OCI-LY1 (cell line): ENCODE data around the gene LYRM2.

ENCODE experiments used
- H2AFZ ChIP-seq: fragments of 200-600 bp; sonication (generic), shearing (Covaris generic); 2 replicates; pipeline ENCODE4 v1.6.0; 2014; ENCODE audit warnings: antibody characterized with exemption, mild to moderate bottlenecking, low read length
- H3F3A ChIP-seq: fragments of 200-600 bp; sonication (generic), shearing (Covaris generic); 2 replicates; pipeline ENCODE4 v1.6.0; 2014; ENCODE audit warnings: mild to moderate bottlenecking, antibody characterized with exemption, low read length, moderate library complexity; ENCODE audit not compliant: insufficient read depth
- H3K27ac ChIP-seq: fragments of 200-600 bp; sonication (generic); 2 replicates; pipeline ENCODE4 v1.5.1; 2014; ENCODE audit warnings: low read length, mixed run types, mild to moderate bottlenecking, low read depth; ENCODE audit not compliant: poor library complexity, severe bottlenecking
- H3K27me3 ChIP-seq: fragments of 200-600 bp; sonication (generic); 2 replicates; pipeline ENCODE4 v1.6.0; 2014; ENCODE audit warnings: antibody characterized with exemption, mild to moderate bottlenecking, low read length, moderate library complexity; ENCODE audit not compliant: insufficient read depth
- H3K36me3 ChIP-seq: fragments of 200-600 bp; sonication (generic); 2 replicates; pipeline ENCODE4 v1.6.1; 2014; ENCODE audit warnings: mild to moderate bottlenecking, antibody characterized with exemption, low read length, moderate library complexity, mixed read lengths; ENCODE audit not compliant: insufficient read depth
- H3K4me1 ChIP-seq: fragments of 200-600 bp; sonication (generic); 2 replicates; pipeline ENCODE4 v1.5.1; 2014; ENCODE audit warnings: mild to moderate bottlenecking, low read length, moderate library complexity; ENCODE audit not compliant: insufficient read depth, severe bottlenecking
- H3K4me2 ChIP-seq: fragments of 200-600 bp; sonication (generic), shearing (Covaris generic); 2 replicates; pipeline ENCODE4 v1.6.1; 2014; ENCODE audit warnings: low read length
- H3K4me3 ChIP-seq: fragments of 200-600 bp; sonication (generic); 2 replicates; pipeline ENCODE4 v1.5.1; 2014; ENCODE audit warnings: low read length, low read depth, mild to moderate bottlenecking, mixed read lengths; ENCODE audit not compliant: poor library complexity, severe bottlenecking
- H3K79me2 ChIP-seq: fragments of 200-600 bp; shearing (Covaris generic); 2 replicates; pipeline ENCODE4 v1.6.1; 2016; ENCODE audit warnings: mixed run types, low read length, mixed read lengths; ENCODE audit not compliant: insufficient read depth
- H3K9ac ChIP-seq: fragments of 200-600 bp; sonication (generic), shearing (Covaris generic); 2 replicates; pipeline ENCODE4 v1.6.1; 2014; ENCODE audit warnings: mild to moderate bottlenecking, low read length, mixed read lengths
- H3K9me2 ChIP-seq: fragments of 200-600 bp; sonication (generic), shearing (Covaris generic); 2 replicates; pipeline ENCODE4 v1.6.1; 2014; ENCODE audit warnings: low read depth, mild to moderate bottlenecking, low read length, mixed read lengths
- H3K9me3 ChIP-seq: fragments of 200-600 bp; shearing (Covaris generic); 2 replicates; pipeline ENCODE4 v1.6.1; 2014; ENCODE audit warnings: low read length, mixed read lengths
- H4K20me1 ChIP-seq: fragments of 200-600 bp; sonication (generic), shearing (Covaris generic); 2 replicates; pipeline ENCODE4 v1.6.0; 2016; ENCODE audit warnings: mild to moderate bottlenecking, low read length; ENCODE audit not compliant: insufficient read depth
- CTCF ChIP-seq: fragments of 200-600 bp; sonication (generic), shearing (Covaris generic); IDR thresholded peaks from 2 replicates; pipeline ENCODE4 v1.5.1; 2017; ENCODE audit warnings: mild to moderate bottlenecking, antibody characterized with exemption, low read length, moderate library complexity, mixed read lengths
- EZH2 ChIP-seq: fragments of 200-600 bp; sonication (generic), shearing (Covaris generic); IDR thresholded peaks from 2 replicates; pipeline ENCODE4 v1.8.0; 2017; ENCODE audit warnings: borderline replicate concordance, mixed run types, mild to moderate bottlenecking, antibody characterized with exemption, low read length, moderate library complexity, mixed read lengths

The LYRM2 gene

GRCh38 chr6:89660981-89661380 is 22.4 kb upstream of the LYRM2 start:
- Histone ChIP-seq H3K4me2 (no peak overlapping the region), H3K9me3 (no peaks in the 10 kb centered on the region), H2AFZ (no peak overlapping the region), H3K4me3 (no peak overlapping the region), H3K9me2 (no peaks in the 10 kb centered on the region), H3K27me3 (no peaks in the 10 kb centered on the region), H3F3A (no peaks in the 10 kb centered on the region), H3K9ac (no peak overlapping the region), H3K36me3 (peaks cover 91% of the 10 kb centered on the region), H3K27ac (no peak overlapping the region), H3K4me1 (no peaks in the 10 kb centered on the region), H3K79me2 (no peaks in the 10 kb centered on the region), H4K20me1 (no peaks in the 10 kb centered on the region)
- no peak for TF ChIP-seq CTCF
- TF ChIP-seq EZH2 = no peak

- H3K4me2 ChIP-seq = no peak overlapping the region
- H3K9me2 ChIP-seq = no peaks in the 10 kb centered on the region
- H3K9me3 ChIP-seq = no peaks in the 10 kb centered on the region
- H3K9ac ChIP-seq = no peak overlapping the region
- no peaks in the 10 kb centered on the region for H3K79me2 ChIP-seq
- no peaks in the 10 kb centered on the region for H3K27me3 ChIP-seq
- no peaks in the 10 kb centered on the region for H3F3A ChIP-seq
- peaks cover 91% of the 10 kb centered on the region for H3K36me3 ChIP-seq
- no peaks in the 10 kb centered on the region for H3K4me1 ChIP-seq
- no peaks in the 10 kb centered on the region for H4K20me1 ChIP-seq
- no peak overlapping the region for H2AFZ ChIP-seq
- TF ChIP-seq EZH2 = no peak
- no peak for TF ChIP-seq CTCF
- H3K27ac ChIP-seq = no peak overlapping the region
- H3K4me3 ChIP-seq = no peak overlapping the region
Measured at GRCh38 chr6:89657445-89658158, 19.1 kb upstream of the LYRM2 start.

GRCh38 chr6:89655122-89655521 is 16.6 kb upstream of the LYRM2 start:
- Histone ChIP-seq H3K9ac (no peak overlapping the region), H3K9me2 (no peaks in the 10 kb centered on the region), H2AFZ (no peak overlapping the region), H3K27ac (no peak overlapping the region), H3K27me3 (no peaks in the 10 kb centered on the region), H3K36me3 (peaks cover 88% of the 10 kb centered on the region), H3F3A (no peaks in the 10 kb centered on the region), H3K4me1 (no peaks in the 10 kb centered on the region), H3K9me3 (no peaks in the 10 kb centered on the region), H4K20me1 (no peaks in the 10 kb centered on the region), H3K79me2 (no peaks in the 10 kb centered on the region), H3K4me3 (no peak overlapping the region), H3K4me2 (no peak overlapping the region)
- no peak for TF ChIP-seq CTCF
- TF ChIP-seq EZH2 = no peak
